ENCODE data around the gene RHNO1. TPM values are rescaled to one million over a fixed set of nuclear protein-coding genes. Genes with fewer than 3 reads are reported as not detected.

The RHNO1 gene
- total RNA-seq, 1 experiment from 2014 or later = 99.8 TPM

GRCh38 chr12:2845280-2845679, 31.7 kb upstream of the RHNO1 start:
- H3K36me3 Mint-ChIP-seq (ENCODE audit: insufficient read depth, unreplicated experiment) = no peaks in the 10 kb centered on the region
- Histone ChIP-seq H3K4me1 (peaks cover 24% of the 10 kb centered on the region), H3K27me3 (replicated peaks; ENCODE audit: control insufficient read depth, insufficient read depth, low read length) (no peaks in the 10 kb centered on the region), H3K9me3 (no peaks in the 10 kb centered on the region), H3K36me3 (ENCODE audit: control insufficient read depth, insufficient read depth, low read length) (no peaks in the 10 kb centered on the region), H3K4me3 (ENCODE audit: low read depth, low read length) (no peak overlapping the region)
- no peaks in the 10 kb centered on the region for H3K9me3 Mint-ChIP-seq (ENCODE audit: unreplicated experiment)
- BruUV-seq (replicated peaks) = no TSS peak
- H3K27ac Mint-ChIP-seq (ENCODE audit: unreplicated experiment) = peak overlapping the region; percentile 12
- TF ChIP-seq CTCF (IDR thresholded peaks at IDR 0.05; ENCODE audit: insufficient read depth in 1 of 2, low read depth in 1 of 2, low read length in 1 of 2, severe bottlenecking in 1 of 2, unreplicated experiment in 1 of 2) = no peak
- CTCF ChIA-PET = interaction anchor here (1.0 to 2.4 kb wide), 12 partner anchors 9 to 196 kb away, joined by 3 to 18 read pairs (median 8); partner anchors contain the start of genes FOXM1, RHNO1 and TEX52
- H3K4me3 Mint-ChIP-seq (ENCODE audit: unreplicated experiment) = no peak overlapping the region
- POLR2A ChIA-PET = interaction anchor here (1.3 kb wide), 1 partner anchor 32 kb away, joined by 4 read pairs; the partner anchor contains the start of genes FOXM1 and RHNO1
- DNase-seq = no peak
- intact Hi-C loops (cut with micrococcal nuclease; ENCODE audit: unreplicated experiment) = no loop called here
- H3K27me3 Mint-ChIP-seq (ENCODE audit: insufficient read depth, unreplicated experiment) = no peaks in the 10 kb centered on the region
- H3K4me1 Mint-ChIP-seq (ENCODE audit: low read depth, unreplicated experiment) = peaks cover 28% of the 10 kb centered on the region

GRCh38 chr12:2851931-2852330, 25.1 kb upstream of the RHNO1 start:
- TF ChIP-seq CTCF (IDR thresholded peaks at IDR 0.05; ENCODE audit: insufficient read depth in 1 of 2, low read depth in 1 of 2, low read length in 1 of 2, severe bottlenecking in 1 of 2, unreplicated experiment in 1 of 2) = no peak
- Mint-ChIP-seq H3K4me1 (ENCODE audit: low read depth, unreplicated experiment) (peaks cover 27% of the 10 kb centered on the region), H3K27me3 (ENCODE audit: insufficient read depth, unreplicated experiment) (no peaks in the 10 kb centered on the region), H3K4me3 (ENCODE audit: unreplicated experiment) (no peak overlapping the region), H3K27ac (ENCODE audit: unreplicated experiment) (no peak overlapping the region), H3K36me3 (ENCODE audit: insufficient read depth, unreplicated experiment) (peaks cover 19% of the 10 kb centered on the region), H3K9me3 (ENCODE audit: unreplicated experiment) (no peaks in the 10 kb centered on the region)
- DNase-seq = no peak
- CTCF ChIA-PET = no interaction called here
- H3K9me3 ChIP-seq = no peaks in the 10 kb centered on the region
- BruUV-seq (replicated peaks) = no TSS peak
- H3K4me1 ChIP-seq = peaks cover 19% of the 10 kb centered on the region
- POLR2A ChIA-PET = interaction anchor here (0.6 kb wide), 2 partner anchors 23 to 38 kb away, joined by 3 read pairs; no protein-coding TSS in a partner anchor
- no peaks in the 10 kb centered on the region for H3K27me3 ChIP-seq (replicated peaks; ENCODE audit: control insufficient read depth, insufficient read depth, low read length)
- intact Hi-C loops (cut with micrococcal nuclease; ENCODE audit: unreplicated experiment) = no loop called here
- no peaks in the 10 kb centered on the region for H3K36me3 ChIP-seq (ENCODE audit: control insufficient read depth, insufficient read depth, low read length)
- H3K4me3 ChIP-seq (ENCODE audit: low read depth, low read length) = no peak overlapping the region

- Histone ChIP-seq H3K4me3 (ENCODE audit: low read depth, low read length) (no peak overlapping the region), H3K36me3 (ENCODE audit: control insufficient read depth, insufficient read depth, low read length) (no peaks in the 10 kb centered on the region), H3K27me3 (replicated peaks; ENCODE audit: control insufficient read depth, insufficient read depth, low read length) (no peaks in the 10 kb centered on the region), H3K4me1 (peaks cover 27% of the 10 kb centered on the region), H3K9me3 (no peaks in the 10 kb centered on the region)
- Mint-ChIP-seq H3K36me3 (ENCODE audit: insufficient read depth, unreplicated experiment) (peaks cover 36% of the 10 kb centered on the region), H3K4me3 (ENCODE audit: unreplicated experiment) (no peak overlapping the region), H3K27me3 (ENCODE audit: insufficient read depth, unreplicated experiment) (no peaks in the 10 kb centered on the region), H3K9me3 (ENCODE audit: unreplicated experiment) (no peaks in the 10 kb centered on the region), H3K4me1 (ENCODE audit: low read depth, unreplicated experiment) (peaks cover 34% of the 10 kb centered on the region), H3K27ac (ENCODE audit: unreplicated experiment) (no peak overlapping the region)
- peak; percentile 69 to 76 for DNase-seq
- intact Hi-C loops (cut with micrococcal nuclease; ENCODE audit: unreplicated experiment) = no loop called here
- BruUV-seq (replicated peaks) = no TSS peak
- ChIA-PET POLR2A (interaction anchor here (1.1 to 1.2 kb wide), 2 partner anchors 15 to 20 kb away, joined by 3 to 5 read pairs; no protein-coding TSS in a partner anchor), CTCF (interaction anchor here (0.7 to 1.6 kb wide), 4 partner anchors 8 to 105 kb away, joined by 3 to 10 read pairs (median 4); partner anchors contain the start of genes FOXM1 and RHNO1)
- TF ChIP-seq CTCF (IDR thresholded peaks at IDR 0.05; ENCODE audit: insufficient read depth in 1 of 2, low read depth in 1 of 2, low read length in 1 of 2, severe bottlenecking in 1 of 2, unreplicated experiment in 1 of 2) = peak; percentile 60 to 67
Observed at GRCh38 chr12:2853626-2854025, 23.4 kb upstream of the RHNO1 start.

Measured in Caco-2 (cell line).